Motor neuron (in vitro differentiated cells): ENCODE measurements around the gene STN1. TPM values are rescaled to one million over a fixed set of nuclear protein-coding genes. Genes with fewer than 3 reads are reported as not detected.

ENCODE experiments used
- ATAC-seq, 8 experiments: fragments of 200-7000 bp; cut with Tn5 transposase; replicated peaks in 6 of 8; 2 replicates each; pipeline ENCODE4 v1.8.0; 2021; ENCODE audit warnings: mild to moderate bottlenecking in 8 of 8, moderate library complexity in 8 of 8
- H3K27ac ChIP-seq, 2 donors: fragments of 250-450 bp; sonication (Bioruptor Pico); 2 replicates each; pipeline ENCODE4 v1.9.0; 2021; ENCODE audit warnings: antibody characterized with exemption in 2 of 2, mild to moderate bottlenecking in 2 of 2, moderate library complexity in 1 of 2
- H3K4me1 ChIP-seq, 2 donors: fragments of 250-450 bp; sonication (Bioruptor Pico); replicated peaks in 1 of 2; 2 replicates each; pipeline ENCODE4 v1.6.1; 2021; ENCODE audit warnings: antibody characterized with exemption in 2 of 2, mild to moderate bottlenecking in 2 of 2, moderate library complexity in 1 of 2
- H3K4me3 ChIP-seq, 5 donors: fragments of 250-450 bp; sonication (Bioruptor Pico); 2 replicates each; pipeline ENCODE4 v1.9.0; 2021; ENCODE audit warnings: antibody characterized with exemption in 5 of 5, mild to moderate bottlenecking in 5 of 5, moderate library complexity in 4 of 5
- WGBS, 10 experiments: fragments of 450-650 bp; shearing (Covaris generic); methylation state at CpG; one replicate each; pipeline ENCODE4 v1.0.0; 2022; 5-methylcytosine and 5-hydroxymethylcytosine counted together
- in situ Hi-C, 9 experiments: fragments of 400-800 bp; cut with MboI; loops; one replicate each; pipeline ENCODE4 v1.15.0; 2021; ENCODE audit warnings: low sequenced_read_pairs in 9 of 9, low pct_unique_long_range_greater_than_20kb in 2 of 9; ENCODE audit not compliant: unreplicated experiment in 9 of 9
- total RNA-seq, 8 experiments: library from RNA; unstranded; fragments of 300-600 nt; gene quantifications; 2 replicates each; pipeline versions ENCODE4 v1.2.3 to v1.2.4, GENCODE V29; 2022

The STN1 gene
- total RNA-seq, 8 experiments from 2014 or later = 13.6 to 81.2 (median 24.7) TPM

DNA sequence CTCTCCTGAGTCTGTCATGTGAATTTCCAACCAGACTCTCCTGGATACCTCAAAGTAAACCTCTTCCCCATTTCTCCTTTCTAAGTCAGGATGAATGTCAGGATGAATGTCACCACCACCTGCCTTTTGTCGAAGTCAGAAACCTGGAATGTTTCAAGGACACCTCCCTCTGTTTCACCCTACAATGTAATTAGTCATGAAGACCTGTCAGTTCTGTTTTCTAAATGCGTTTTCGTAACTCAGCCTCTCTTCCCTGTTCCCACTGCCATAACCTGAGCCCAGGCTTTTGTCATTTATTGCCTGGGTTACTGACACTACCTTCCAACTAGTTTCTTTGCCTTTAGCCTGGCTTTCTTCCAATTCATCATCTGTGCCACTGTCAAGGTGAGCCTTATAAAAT, 5.5 kb upstream of the STN1 start:
- WGBS, 10 experiments = 38 to 100% (median 69%) methylated on average over 1 to 3 of the region's 3 CpGs; no CpG with 5 or more reads in 1 of the 10 experiments
- H3K4me3 ChIP-seq = no peak overlapping the region
- no peak for ATAC-seq
- H3K4me1 ChIP-seq = peaks cover 0 to 9% of the 10 kb centered on the region in 2 donors
- in situ Hi-C loops = no loop called here
- no peak overlapping the region for H3K27ac ChIP-seq

DNA sequence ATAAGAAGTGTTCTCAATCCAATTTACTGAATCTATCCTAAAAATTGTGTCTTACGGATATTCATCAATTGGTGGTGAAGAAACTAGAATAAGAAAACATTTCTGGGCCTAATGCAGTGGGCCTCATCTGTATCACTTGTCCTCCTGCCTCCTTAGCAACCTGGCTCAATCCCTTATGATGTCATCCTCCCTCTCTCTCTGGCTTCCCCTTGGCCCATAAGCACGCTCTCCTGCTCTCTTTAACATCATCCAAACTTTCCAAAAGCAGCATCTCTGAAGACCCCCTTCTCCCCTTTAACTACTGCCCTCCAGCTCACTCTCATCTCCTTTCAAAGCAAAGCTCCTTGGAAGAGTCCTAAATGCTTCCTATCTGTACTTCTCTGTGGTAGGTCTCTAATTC, 4.7 kb upstream of the STN1 start:
- Histone ChIP-seq H3K4me1 (peaks cover 0 to 7% of the 10 kb centered on the region in 2 donors), H3K4me3 (no peak overlapping the region), H3K27ac (no peak overlapping the region)
- 67 to 100% (median 96%) methylated on average over 1 to 2 of the region's 2 CpGs; no CpG with 5 or more reads in 4 of the 10 experiments for WGBS, 10 experiments
- ATAC-seq = no peak
- in situ Hi-C loops = no loop called here

GRCh38 chr10:103921750-103922195, 3.8 kb upstream of the STN1 start:
- Histone ChIP-seq H3K27ac (no peak overlapping the region), H3K4me3 (no peak overlapping the region), H3K4me1 (peaks cover 4 to 12% of the 10 kb centered on the region in 2 donors)
- peak in 1 of 8 experiments; percentile 3 for ATAC-seq
- in situ Hi-C loops = no loop called here
- WGBS, 10 experiments = 12 to 66% (median 51%) methylated on average over 1 to 6 of the region's 7 CpGs

GRCh38 chr10:103921248-103921647, 3.3 kb upstream of the STN1 start:
- Histone ChIP-seq H3K27ac (no peak overlapping the region), H3K4me3 (no peak overlapping the region), H3K4me1 (peaks cover 6 to 15% of the 10 kb centered on the region in 2 donors)
- ATAC-seq = no peak
- in situ Hi-C loops = no loop called here
- 0 to 100% (median 71%) methylated on average over 1 of the region's 1 CpG; no CpG with 5 or more reads in 3 of the 10 experiments for WGBS, 10 experiments

DNA sequence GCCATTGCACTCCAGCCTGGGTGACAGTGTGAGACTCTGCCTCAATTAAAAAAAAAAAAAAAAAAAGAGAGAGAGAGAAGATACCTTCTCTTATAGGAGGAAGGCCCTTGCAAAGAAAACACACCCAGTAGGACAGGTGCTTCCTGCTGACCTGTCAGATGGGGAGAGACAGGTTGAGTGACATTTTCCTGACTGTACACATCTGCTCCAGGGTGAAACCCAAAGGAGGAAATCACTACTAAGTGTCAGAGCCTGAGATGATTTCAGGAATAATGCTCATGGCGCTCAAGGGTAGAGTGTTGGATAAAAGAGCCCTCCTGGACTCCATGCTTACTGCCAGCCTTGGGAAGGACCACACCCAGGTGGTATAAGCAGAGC, 1.7 kb upstream of the STN1 start:
- 100% methylated on average over 1 of the region's 1 CpG; no CpG with 5 or more reads in 8 of the 10 experiments for WGBS, 10 experiments
- ATAC-seq = no peak
- H3K4me1 ChIP-seq = peaks cover 10 to 15% of the 10 kb centered on the region in 2 donors
- in situ Hi-C loops = no loop called here
- no peak overlapping the region for H3K4me3 ChIP-seq
- H3K27ac ChIP-seq = no peak overlapping the region

- 0 to 40% (median 6%) methylated on average over 1 to 8 of the region's 29 CpGs; no CpG with 5 or more reads in 3 of the 10 experiments for WGBS, 10 experiments
- Histone ChIP-seq H3K4me1 (peaks cover 10 to 15% of the 10 kb centered on the region in 2 donors), H3K27ac (peak overlapping the region; percentile 46 to 59), H3K4me3 (peak overlapping the region; percentile 49 to 68 (median 59))
- in situ Hi-C loops = no loop called here
- ATAC-seq = peak; percentile 10 to 49 (median 24)
Observed at GRCh38 chr10:103917302-103918052, 507 bp downstream of the STN1 start.

- Histone ChIP-seq H3K4me1 (peaks cover 10 to 15% of the 10 kb centered on the region in 2 donors), H3K4me3 (peak overlapping the region; percentile 49 to 68 (median 59)), H3K27ac (no peak overlapping the region)
- ATAC-seq = no peak
- 40 to 83% (median 60%) methylated on average over 1 to 2 of the region's 2 CpGs; no CpG with 5 or more reads in 2 of the 10 experiments for WGBS, 10 experiments
- in situ Hi-C loops = no loop called here
Observed at GRCh38 chr10:103916876-103917275, 1.1 kb downstream of the STN1 start.

- peaks cover 10 to 13% of the 10 kb centered on the region in 2 donors for H3K4me1 ChIP-seq
- no peak overlapping the region for H3K4me3 ChIP-seq
- H3K27ac ChIP-seq = no peak overlapping the region
- ATAC-seq = no peak
- 0 to 100% (median 43%) methylated on average over 1 of the region's 1 CpG; no CpG with 5 or more reads in 2 of the 10 experiments for WGBS, 10 experiments
- in situ Hi-C loops = no loop called here
Observed at GRCh38 chr10:103916254-103916653, 1.7 kb downstream of the STN1 start.

- in situ Hi-C loops = no loop called here
- Histone ChIP-seq H3K27ac (no peak overlapping the region), H3K4me3 (no peak overlapping the region), H3K4me1 (peaks cover 10 to 13% of the 10 kb centered on the region in 2 donors)
- 57 to 100% (median 87%) methylated on average over 1 to 4 of the region's 6 CpGs; no CpG with 5 or more reads in 3 of the 10 experiments for WGBS, 10 experiments
- no peak for ATAC-seq
Observed at GRCh38 chr10:103915796-103916195, 2.2 kb downstream of the STN1 start.

- H3K27ac ChIP-seq = no peak overlapping the region
- no peak overlapping the region for H3K4me3 ChIP-seq
- peaks cover 19 to 20% of the 10 kb centered on the region in 2 donors for H3K4me1 ChIP-seq
- in situ Hi-C loops = no loop called here
- ATAC-seq = no peak
- WGBS, 10 experiments = 29 to 100% (median 100%) methylated on average over 1 to 2 of the region's 4 CpGs; no CpG with 5 or more reads in 5 of the 10 experiments
Observed at GRCh38 chr10:103912759-103913158, 5.2 kb downstream of the STN1 start.

DNA sequence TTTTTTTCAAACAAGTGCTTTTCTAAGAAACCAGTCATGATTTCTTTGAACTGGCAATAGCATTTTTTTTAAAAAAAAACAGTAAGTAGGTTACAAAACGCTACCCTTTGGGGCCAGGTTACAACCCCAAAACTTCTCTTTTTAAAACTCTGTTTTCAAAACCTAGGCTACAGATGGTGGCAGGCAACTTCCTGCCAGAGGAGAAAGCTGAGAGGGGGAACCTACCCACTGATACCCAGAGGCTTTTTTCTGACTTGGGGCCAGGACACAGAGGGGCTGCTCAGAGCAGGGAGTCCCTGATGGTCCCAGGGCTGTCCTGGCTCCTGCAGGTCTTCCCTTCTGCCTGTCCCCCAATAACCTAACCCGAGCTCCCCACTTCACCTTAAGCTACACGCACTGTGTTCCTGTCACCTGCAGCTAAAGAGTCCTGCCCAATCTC, 6.9 kb downstream of the STN1 start:
- peaks cover 12 to 13% of the 10 kb centered on the region in 2 donors for H3K4me1 ChIP-seq
- no peak overlapping the region for H3K27ac ChIP-seq
- no peak for ATAC-seq
- in situ Hi-C loops = no loop called here
- 73 to 100% (median 97%) methylated on average over 1 to 3 of the region's 3 CpGs; no CpG with 5 or more reads in 2 of the 10 experiments for WGBS, 10 experiments
- no peak overlapping the region for H3K4me3 ChIP-seq

- in situ Hi-C loops = no loop called here
Observed at GRCh38 chr10:103910442-103911012, 7.5 kb downstream of the STN1 start.

DNA sequence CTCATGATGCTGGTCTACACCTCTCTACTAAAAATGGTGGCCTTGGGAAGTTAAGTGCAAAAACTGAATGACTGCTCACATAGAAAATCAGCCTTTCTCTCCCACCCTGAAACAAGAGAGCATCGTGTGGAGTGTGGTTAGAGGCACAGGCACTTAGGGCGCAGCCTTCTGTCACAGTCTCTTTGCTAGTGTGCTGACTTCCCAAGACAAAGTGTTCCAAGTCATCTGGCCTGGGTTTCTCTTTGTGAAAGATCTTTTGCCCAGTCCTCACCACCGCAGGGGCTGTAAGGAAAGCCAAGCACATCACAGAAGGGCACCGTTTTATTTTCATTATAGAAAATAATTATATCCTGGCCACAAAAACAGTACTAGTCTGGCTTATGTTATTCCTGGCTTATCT, 12.5 kb downstream of the STN1 start:
- no peak overlapping the region for H3K27ac ChIP-seq
- in situ Hi-C loops = no loop called here
- 0 to 100% (median 79%) methylated on average over 1 to 4 of the region's 4 CpGs; no CpG with 5 or more reads in 2 of the 10 experiments for WGBS, 10 experiments
- ATAC-seq = no peak
- H3K4me3 ChIP-seq = no peak overlapping the region
- peaks cover 9 to 13% of the 10 kb centered on the region in 2 donors for H3K4me1 ChIP-seq

More at GRCh38 chr10:103910442-103911012, 7.5 kb downstream of the STN1 start:
- WGBS, 10 experiments = 43 to 100% (median 82%) methylated on average over 1 to 4 of the region's 4 CpGs; no CpG with 5 or more reads in 2 of the 10 experiments
- no peak for ATAC-seq
- Histone ChIP-seq H3K4me3 (no peak overlapping the region), H3K4me1 (peaks cover 9 to 13% of the 10 kb centered on the region in 2 donors), H3K27ac (no peak overlapping the region)
